ENCODE measurements around the gene ZSCAN20. TPM values are rescaled to one million over a fixed set of nuclear protein-coding genes. Genes with fewer than 3 reads are reported as not detected.

The ZSCAN20 gene
- total RNA-seq, 1 donor from 2014 or later = 4.3 TPM

DNA sequence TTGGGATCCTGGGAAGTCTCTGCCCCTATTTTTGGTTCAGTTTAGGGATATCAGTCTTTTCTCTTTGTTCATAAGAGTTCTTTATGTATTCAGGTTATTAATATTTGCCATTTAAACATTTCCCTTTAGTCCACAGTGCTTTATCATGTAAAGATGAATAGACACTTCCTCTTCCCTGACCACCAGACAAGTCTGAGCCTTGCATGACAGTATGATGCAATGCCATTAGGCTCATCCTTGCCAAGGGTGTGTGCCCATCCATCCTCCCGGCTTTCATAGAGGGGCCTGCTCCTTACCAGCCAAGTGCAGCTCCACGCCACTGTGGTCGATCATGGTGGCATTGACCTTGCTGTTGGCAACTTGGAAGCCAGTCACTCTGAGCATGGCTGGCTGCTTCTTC, 52.1 kb downstream of the ZSCAN20 start:
- intact Hi-C loops (cut with DNase I) = no loop called here
- TF ChIP-seq CTCF (IDR thresholded peaks at IDR 0.05) = no peak
- no peak for DNase-seq
- peaks cover 3% of the 10 kb centered on the region for H3K27me3 ChIP-seq
- no peak overlapping the region for H3K4me3 ChIP-seq
- H3K36me3 ChIP-seq = no peaks in the 10 kb centered on the region
- H3K27ac ChIP-seq = no peak overlapping the region
- no peaks in the 10 kb centered on the region for H3K4me1 ChIP-seq
- ATAC-seq = peak; percentile 47
- H3K9me3 ChIP-seq = no peaks in the 10 kb centered on the region

GRCh38 chr1:33527934-33528333, 55.5 kb downstream of the ZSCAN20 start:
- no peak for TF ChIP-seq CTCF (IDR thresholded peaks at IDR 0.05)

DNA sequence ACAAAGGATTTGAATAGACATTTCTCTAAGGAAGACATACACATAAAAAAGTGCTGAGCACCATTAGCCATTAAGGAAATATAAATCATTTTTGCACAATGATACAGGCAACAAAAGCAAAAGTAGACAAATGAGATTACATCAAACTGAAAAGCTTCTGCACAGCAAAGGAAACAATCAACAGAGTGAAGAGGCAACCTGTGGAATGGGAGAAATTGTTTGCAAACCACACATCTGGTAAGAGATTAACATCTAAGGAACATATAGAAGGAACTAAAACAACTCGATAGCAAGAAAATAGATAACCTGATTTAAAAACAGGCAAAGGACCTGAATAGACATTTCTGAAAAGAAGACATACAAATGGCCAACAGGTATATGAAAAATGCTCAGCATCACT, 57.5 kb downstream of the ZSCAN20 start:
- intact Hi-C loops (cut with DNase I) = no loop called here
- TF ChIP-seq CTCF (IDR thresholded peaks at IDR 0.05) = no peak
- no peak overlapping the region for H3K27ac ChIP-seq
- ATAC-seq (no peak), DNase-seq (no peak)
- H3K27me3 ChIP-seq = no peaks in the 10 kb centered on the region
- no peaks in the 10 kb centered on the region for H3K36me3 ChIP-seq
- no peaks in the 10 kb centered on the region for H3K4me1 ChIP-seq
- H3K9me3 ChIP-seq = no peaks in the 10 kb centered on the region
- H3K4me3 ChIP-seq = no peak overlapping the region

More at GRCh38 chr1:33527934-33528333, 55.5 kb downstream of the ZSCAN20 start:
- Histone ChIP-seq H3K4me1 (no peaks in the 10 kb centered on the region), H3K9me3 (no peaks in the 10 kb centered on the region), H3K36me3 (no peaks in the 10 kb centered on the region), H3K27ac (no peak overlapping the region), H3K4me3 (no peak overlapping the region), H3K27me3 (no peaks in the 10 kb centered on the region)
- intact Hi-C loops (cut with DNase I) = no loop called here
- ATAC-seq = no peak
- DNase-seq = no peak

GRCh38 chr1:33532250-33532649, 59.8 kb downstream of the ZSCAN20 start:
- no peak overlapping the region for H3K27ac ChIP-seq
- intact Hi-C loops (cut with DNase I) = no loop called here
- DNase-seq (no peak), ATAC-seq (no peak)
- no peaks in the 10 kb centered on the region for H3K27me3 ChIP-seq
- TF ChIP-seq CTCF (IDR thresholded peaks at IDR 0.05) = no peak
- H3K4me3 ChIP-seq = no peak overlapping the region
- no peaks in the 10 kb centered on the region for H3K36me3 ChIP-seq
- H3K9me3 ChIP-seq = no peaks in the 10 kb centered on the region
- no peaks in the 10 kb centered on the region for H3K4me1 ChIP-seq

DNA sequence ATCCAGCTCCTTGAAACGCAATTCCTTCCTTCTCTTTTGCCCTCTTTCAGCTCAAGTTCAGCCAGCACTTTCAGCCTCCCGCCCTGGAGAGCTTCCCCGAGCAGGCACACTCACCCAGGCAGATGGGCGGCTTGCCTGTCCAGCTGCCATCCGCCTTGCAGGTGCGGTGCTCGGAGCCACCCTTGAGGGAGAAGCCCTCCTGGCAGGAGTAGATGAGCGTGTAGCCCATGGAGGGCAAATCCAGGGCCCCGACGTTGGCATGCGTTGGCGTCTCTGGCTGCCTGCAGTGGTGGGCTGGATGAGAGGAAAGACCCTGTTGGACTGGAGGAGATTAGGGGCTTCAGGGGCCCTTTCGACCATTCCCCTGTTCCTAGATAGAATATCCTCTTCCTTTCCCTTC, 60.5 kb downstream of the ZSCAN20 start:
- no peaks in the 10 kb centered on the region for H3K27me3 ChIP-seq
- H3K4me1 ChIP-seq = no peaks in the 10 kb centered on the region
- no peak overlapping the region for H3K27ac ChIP-seq
- DNase-seq = no peak
- H3K36me3 ChIP-seq = no peaks in the 10 kb centered on the region
- no peak overlapping the region for H3K4me3 ChIP-seq
- no peak for TF ChIP-seq CTCF (IDR thresholded peaks at IDR 0.05)
- intact Hi-C loops (cut with DNase I) = no loop called here
- no peaks in the 10 kb centered on the region for H3K9me3 ChIP-seq
- ATAC-seq = no peak

DNA sequence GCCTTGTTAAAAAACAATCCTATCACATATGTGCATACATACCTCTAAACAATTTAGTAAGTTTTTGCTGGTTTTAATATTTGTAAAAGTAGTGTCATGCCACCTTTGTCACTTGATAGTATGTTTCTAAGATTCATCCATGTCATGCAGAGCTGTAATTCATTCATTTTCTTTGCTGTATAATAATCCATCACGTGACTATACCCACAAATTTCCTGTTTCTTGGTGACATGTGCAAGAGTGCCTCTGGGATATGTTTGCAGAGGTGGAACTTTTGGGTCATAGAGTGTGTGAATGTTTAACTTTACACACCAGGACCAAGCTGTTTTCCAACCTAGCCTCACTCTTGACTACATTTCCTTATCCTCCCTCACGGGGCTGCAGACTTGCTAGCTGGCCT, 62.9 kb downstream of the ZSCAN20 start:
- no peak overlapping the region for H3K27ac ChIP-seq
- H3K4me1 ChIP-seq = no peaks in the 10 kb centered on the region
- ATAC-seq = no peak
- no peak for TF ChIP-seq CTCF (IDR thresholded peaks at IDR 0.05)
- DNase-seq = no peak
- no peaks in the 10 kb centered on the region for H3K9me3 ChIP-seq
- no peaks in the 10 kb centered on the region for H3K27me3 ChIP-seq
- no peaks in the 10 kb centered on the region for H3K36me3 ChIP-seq
- H3K4me3 ChIP-seq = no peak overlapping the region
- intact Hi-C loops (cut with DNase I) = no loop called here

All from upper lobe of right lung (tissue), 1 donor.